Muscle of leg (tissue), 11 donors: ENCODE results near the gene RANGAP1. TPM values are rescaled to one million over a fixed set of nuclear protein-coding genes. Genes with fewer than 3 reads are reported as not detected.

ENCODE experiments used
- DNase-seq: peaks from one replicate; pipeline ENCODE4 v3.0.0; 2013
- H3K27ac ChIP-seq: one replicate; pipeline ENCODE4 v1.5.1; 2013; ENCODE audit warnings: mild to moderate bottlenecking, low read length, control low read depth
- H3K27me3 ChIP-seq: one replicate; pipeline ENCODE4 v1.6.1; 2013; ENCODE audit warnings: low read length; ENCODE audit not compliant: control insufficient read depth, insufficient read depth
- H3K36me3 ChIP-seq: one replicate; pipeline ENCODE4 v1.6.1; 2013; ENCODE audit warnings: low read length; ENCODE audit not compliant: control insufficient read depth, insufficient read depth
- H3K4me1 ChIP-seq: one replicate; pipeline ENCODE4 v1.6.1; 2013; ENCODE audit warnings: low read length; ENCODE audit not compliant: control insufficient read depth, insufficient read depth
- H3K4me3 ChIP-seq: one replicate; pipeline ENCODE4 v1.5.1; 2013; ENCODE audit warnings: low read length, control low read depth
- H3K9me3 ChIP-seq: replicated peaks from 2 replicates; pipeline ENCODE4 v1.6.1; 2013; ENCODE audit warnings: low read depth, low read length; ENCODE audit not compliant: control insufficient read depth
- WGBS: methylation state at CpG from one replicate; pipeline ENCODE4 v1.1.5; 2013; ENCODE audit warnings: missing lambda C conversion rate; ENCODE audit not compliant: insufficient coverage; 5-methylcytosine and 5-hydroxymethylcytosine counted together
- polyA plus RNA-seq, 8 donors: library from polyadenylated mRNA; unstranded; fragments of 120-200 nt; gene quantifications; one replicate each; pipeline versions ENCODE4 v1.2.1 to v1.2.3, GENCODE V29; 2013; ENCODE audit warnings: inconsistent platforms in 1 of 8, low replicate concordance in 1 of 8; ENCODE audit not compliant: insufficient read length in 8 of 8, insufficient read depth in 1 of 8
- total RNA-seq: library from RNA; stranded (reverse); fragments of 120-200 nt; gene quantifications from one replicate; pipeline ENCODE4 v1.2.4, GENCODE V29; 2013

The RANGAP1 gene
- total and polyA plus RNA-seq, 9 donors = 12.7 to 39.4 (median 31.2) TPM

DNA sequence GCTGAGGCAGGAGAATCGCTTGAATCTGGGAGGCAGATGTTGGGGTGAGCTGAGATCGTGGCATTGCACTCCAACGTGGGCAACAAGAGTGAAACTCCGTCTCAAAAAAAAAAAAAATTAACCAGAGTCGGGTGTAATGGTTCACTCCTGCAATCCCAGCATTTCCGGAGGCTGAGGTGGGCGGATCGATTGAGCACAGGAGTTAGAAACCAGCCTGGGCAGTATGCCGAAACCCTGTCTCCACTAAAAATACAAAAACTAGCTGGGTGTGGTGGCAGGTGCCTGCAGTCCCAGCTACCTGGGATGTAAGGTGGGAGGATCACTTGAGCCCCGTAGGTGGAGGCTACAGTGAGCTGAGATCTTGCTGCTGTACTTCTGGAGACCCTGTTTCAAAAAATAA, 1.5 kb downstream of the RANGAP1 start:
- 94% methylated on average over 3 of the region's 10 CpGs for WGBS
- peaks cover 39% of the 10 kb centered on the region for H3K36me3 ChIP-seq
- H3K27ac ChIP-seq = no peak overlapping the region
- H3K4me3 ChIP-seq = no peak overlapping the region
- H3K9me3 ChIP-seq = no peaks in the 10 kb centered on the region
- no peak for DNase-seq
- no peaks in the 10 kb centered on the region for H3K27me3 ChIP-seq
- H3K4me1 ChIP-seq = peaks cover 9% of the 10 kb centered on the region

DNA sequence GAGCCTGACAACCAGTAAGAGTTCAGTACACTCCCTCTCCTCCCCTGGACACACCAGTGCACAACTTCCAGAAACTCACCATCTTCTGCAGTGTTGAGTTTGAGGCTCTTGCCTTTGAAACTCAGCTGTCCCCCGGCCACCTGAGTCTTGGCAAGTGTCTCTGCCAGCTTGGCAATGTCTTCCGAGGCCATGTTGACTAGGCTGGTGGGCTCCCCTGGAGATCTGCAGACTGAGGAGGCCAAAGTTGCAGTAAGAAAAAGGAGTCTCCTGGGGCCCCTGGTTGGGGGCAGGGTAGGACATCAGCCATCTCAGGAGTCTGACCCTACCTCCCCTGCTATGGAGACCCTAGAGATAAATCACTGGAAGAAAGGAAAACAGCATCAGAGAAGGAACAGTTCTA, 5.1 kb downstream of the RANGAP1 start:
- no peaks in the 10 kb centered on the region for H3K9me3 ChIP-seq
- peaks cover 62% of the 10 kb centered on the region for H3K36me3 ChIP-seq
- no peak overlapping the region for H3K27ac ChIP-seq
- H3K4me3 ChIP-seq = no peak overlapping the region
- H3K4me1 ChIP-seq = peaks cover 9% of the 10 kb centered on the region
- WGBS = 82% methylated on average over 2 of the region's 2 CpGs
- no peaks in the 10 kb centered on the region for H3K27me3 ChIP-seq
- no peak for DNase-seq

DNA sequence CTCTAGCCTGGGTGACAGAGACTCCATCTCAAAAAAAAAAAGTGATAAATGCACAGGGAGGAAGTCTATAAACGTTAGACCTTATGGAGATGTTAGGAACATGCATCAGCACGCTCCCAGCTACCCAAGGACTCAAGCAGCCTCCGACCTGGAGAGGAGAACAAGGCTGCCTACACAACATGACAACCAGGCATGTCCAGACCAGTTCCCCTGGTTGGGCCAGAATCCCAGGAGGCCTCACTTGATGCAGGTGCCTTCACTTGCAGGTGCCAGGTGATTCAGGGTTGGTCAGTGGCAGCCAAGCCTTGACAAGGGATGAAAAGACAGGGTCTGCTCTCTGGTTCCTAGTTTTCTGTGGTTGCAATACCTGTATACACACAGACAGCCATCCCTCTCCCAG, 5.9 kb downstream of the RANGAP1 start:
- Histone ChIP-seq H3K9me3 (no peaks in the 10 kb centered on the region), H3K27me3 (no peaks in the 10 kb centered on the region), H3K27ac (no peak overlapping the region), H3K36me3 (peaks cover 70% of the 10 kb centered on the region), H3K4me3 (no peak overlapping the region), H3K4me1 (peaks cover 4% of the 10 kb centered on the region)
- WGBS = 93% methylated on average over 2 of the region's 3 CpGs
- DNase-seq = no peak

- Histone ChIP-seq H3K4me3 (no peak overlapping the region), H3K27me3 (no peaks in the 10 kb centered on the region), H3K27ac (no peak overlapping the region), H3K36me3 (peaks cover 78% of the 10 kb centered on the region), H3K9me3 (no peaks in the 10 kb centered on the region), H3K4me1 (no peaks in the 10 kb centered on the region)
- 100% methylated on average over 1 of the region's 4 CpGs for WGBS
- DNase-seq = no peak
Observed at GRCh38 chr22:41274856-41275255, 11.1 kb downstream of the RANGAP1 start.

- H3K36me3 ChIP-seq = peaks cover 74% of the 10 kb centered on the region
Observed at GRCh38 chr22:41273128-41273527, 12.9 kb downstream of the RANGAP1 start.

GRCh38 chr22:41271787-41272186, 14.2 kb downstream of the RANGAP1 start:
- Histone ChIP-seq H3K27ac (no peak overlapping the region), H3K4me1 (no peaks in the 10 kb centered on the region), H3K4me3 (no peak overlapping the region), H3K27me3 (no peaks in the 10 kb centered on the region), H3K36me3 (peaks cover 75% of the 10 kb centered on the region), H3K9me3 (no peaks in the 10 kb centered on the region)
- WGBS = 100% methylated on average over 3 of the region's 9 CpGs
- no peak for DNase-seq

More at GRCh38 chr22:41273128-41273527, 12.9 kb downstream of the RANGAP1 start:
- H3K27me3 ChIP-seq = no peaks in the 10 kb centered on the region
- WGBS = 98% methylated on average over 5 of the region's 7 CpGs
- H3K4me3 ChIP-seq = no peak overlapping the region
- H3K27ac ChIP-seq = no peak overlapping the region
- H3K4me1 ChIP-seq = no peaks in the 10 kb centered on the region
- H3K9me3 ChIP-seq = no peaks in the 10 kb centered on the region
- no peak for DNase-seq

GRCh38 chr22:41267958-41268357, 18.0 kb downstream of the RANGAP1 start:
- peaks cover 80% of the 10 kb centered on the region for H3K36me3 ChIP-seq
- 92% methylated on average over 14 of the region's 16 CpGs for WGBS

GRCh38 chr22:41264408-41264941, 21.5 kb downstream of the RANGAP1 start:
- no peak overlapping the region for H3K4me3 ChIP-seq
- H3K36me3 ChIP-seq = peaks cover 80% of the 10 kb centered on the region
- no peaks in the 10 kb centered on the region for H3K27me3 ChIP-seq
- H3K4me1 ChIP-seq = no peaks in the 10 kb centered on the region
- DNase-seq = no peak
- 95% methylated on average over 15 of the region's 15 CpGs for WGBS
- H3K9me3 ChIP-seq = no peaks in the 10 kb centered on the region
- no peak overlapping the region for H3K27ac ChIP-seq

More at GRCh38 chr22:41267958-41268357, 18.0 kb downstream of the RANGAP1 start:
- no peak for DNase-seq
- Histone ChIP-seq H3K9me3 (no peaks in the 10 kb centered on the region), H3K4me1 (no peaks in the 10 kb centered on the region), H3K27me3 (no peaks in the 10 kb centered on the region), H3K27ac (no peak overlapping the region), H3K4me3 (no peak overlapping the region)

DNA sequence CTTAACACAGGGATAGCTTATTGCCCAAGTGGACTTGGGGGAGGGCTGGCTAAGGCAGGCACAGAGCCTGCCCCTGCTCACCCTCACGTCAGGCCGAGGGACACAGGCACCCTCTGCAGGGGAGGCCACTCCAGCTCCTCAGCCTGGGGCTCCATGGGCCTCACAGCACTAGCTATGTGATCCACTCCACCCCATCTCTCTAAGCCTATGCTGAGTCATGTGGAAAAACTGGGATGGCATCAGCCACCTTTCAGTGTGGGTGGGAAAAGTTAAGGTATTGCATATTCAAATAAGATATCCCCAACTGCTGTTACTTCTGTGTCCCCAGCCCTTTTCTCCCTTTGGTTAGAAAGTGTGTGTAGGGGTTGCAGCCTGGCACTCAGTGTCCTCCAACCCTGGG, 22.3 kb downstream of the RANGAP1 start:
- Histone ChIP-seq H3K36me3 (peaks cover 78% of the 10 kb centered on the region), H3K27me3 (no peaks in the 10 kb centered on the region), H3K9me3 (no peaks in the 10 kb centered on the region), H3K4me1 (no peaks in the 10 kb centered on the region), H3K4me3 (no peak overlapping the region), H3K27ac (no peak overlapping the region)
- 100% methylated on average over 2 of the region's 2 CpGs for WGBS
- no peak for DNase-seq

DNA sequence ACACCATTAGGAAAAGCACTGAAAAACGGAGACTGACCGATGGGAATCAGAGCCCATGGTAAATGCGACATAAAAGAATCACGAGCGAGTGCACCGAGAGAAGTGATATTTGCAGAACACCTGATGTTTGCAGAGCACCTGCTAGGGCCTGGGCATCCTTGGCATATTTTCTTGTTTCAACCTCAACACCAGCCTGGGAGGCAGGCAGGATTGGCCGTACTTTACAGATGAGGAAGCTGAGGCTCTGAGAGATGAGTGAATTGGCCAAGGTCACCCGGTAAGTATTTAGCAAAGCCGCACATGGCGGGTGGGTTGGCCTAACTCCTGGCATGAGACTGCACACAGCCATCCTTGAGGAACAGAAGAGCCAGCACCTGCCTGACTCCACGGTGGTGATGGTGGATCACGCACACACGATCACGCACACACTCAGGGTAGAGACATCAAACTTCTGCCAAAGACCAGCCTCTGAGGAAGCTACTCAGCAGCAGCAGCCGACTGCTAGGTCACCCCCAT, 23.7 kb downstream of the RANGAP1 start:
- WGBS = 96% methylated on average over 12 of the region's 15 CpGs
- no peak overlapping the region for H3K27ac ChIP-seq
- H3K4me1 ChIP-seq = peaks cover 8% of the 10 kb centered on the region
- no peak for DNase-seq
- no peaks in the 10 kb centered on the region for H3K27me3 ChIP-seq
- H3K4me3 ChIP-seq = no peak overlapping the region
- no peaks in the 10 kb centered on the region for H3K9me3 ChIP-seq
- peaks cover 78% of the 10 kb centered on the region for H3K36me3 ChIP-seq
